Measurements from ENCODE around the gene IZUMO4.
"Not testable (repeated sequence)": the region's sequence is repeated elsewhere in the genome, so short reads cannot be mapped to it uniquely, and the experiment has no call there.

DNA sequence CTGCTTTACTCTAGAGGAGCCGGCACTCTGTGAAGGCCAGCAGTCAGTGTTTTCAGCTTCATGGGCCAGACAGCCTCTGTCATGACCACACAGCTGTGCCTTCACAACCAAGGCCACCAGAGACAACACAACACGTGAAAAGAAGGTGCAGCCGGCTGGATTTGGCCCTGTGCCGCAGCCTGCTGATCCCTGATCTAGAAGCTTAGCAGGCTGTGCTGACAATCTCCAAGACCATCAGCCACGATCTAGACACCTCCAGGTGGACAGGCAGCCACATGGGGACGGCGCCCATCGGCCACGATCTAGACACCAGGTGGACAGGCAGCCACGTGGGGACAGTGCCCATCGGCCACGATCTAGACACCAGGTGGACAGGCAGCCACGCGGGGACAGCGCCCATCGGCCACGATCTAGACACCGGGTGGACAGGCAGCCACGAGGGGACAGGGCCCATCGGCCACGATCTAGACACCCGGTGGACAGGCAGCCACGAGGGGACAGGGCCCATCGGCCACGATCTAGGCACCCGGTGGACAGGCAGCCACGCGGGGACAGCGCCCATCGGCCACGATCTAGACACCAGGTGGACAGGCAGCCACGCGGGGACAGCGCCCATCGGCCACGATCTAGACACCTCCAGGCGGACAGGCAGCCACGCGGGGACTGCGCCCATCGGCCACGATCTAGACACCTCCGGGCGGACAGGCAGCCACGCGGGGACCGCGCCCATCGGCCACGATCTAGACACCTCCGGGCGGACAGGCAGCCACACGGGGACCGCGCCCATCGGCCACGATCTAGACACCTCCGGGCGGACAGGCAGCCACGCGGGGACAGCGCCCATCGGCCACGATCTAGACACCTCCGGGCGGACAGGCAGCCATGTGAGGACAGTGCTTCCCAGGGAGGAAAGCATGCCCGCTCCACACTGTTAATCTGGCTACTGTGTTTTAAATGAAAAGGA is 34.6 kb downstream of the IZUMO4 start:
- TF ChIP-seq, protein P1, sequence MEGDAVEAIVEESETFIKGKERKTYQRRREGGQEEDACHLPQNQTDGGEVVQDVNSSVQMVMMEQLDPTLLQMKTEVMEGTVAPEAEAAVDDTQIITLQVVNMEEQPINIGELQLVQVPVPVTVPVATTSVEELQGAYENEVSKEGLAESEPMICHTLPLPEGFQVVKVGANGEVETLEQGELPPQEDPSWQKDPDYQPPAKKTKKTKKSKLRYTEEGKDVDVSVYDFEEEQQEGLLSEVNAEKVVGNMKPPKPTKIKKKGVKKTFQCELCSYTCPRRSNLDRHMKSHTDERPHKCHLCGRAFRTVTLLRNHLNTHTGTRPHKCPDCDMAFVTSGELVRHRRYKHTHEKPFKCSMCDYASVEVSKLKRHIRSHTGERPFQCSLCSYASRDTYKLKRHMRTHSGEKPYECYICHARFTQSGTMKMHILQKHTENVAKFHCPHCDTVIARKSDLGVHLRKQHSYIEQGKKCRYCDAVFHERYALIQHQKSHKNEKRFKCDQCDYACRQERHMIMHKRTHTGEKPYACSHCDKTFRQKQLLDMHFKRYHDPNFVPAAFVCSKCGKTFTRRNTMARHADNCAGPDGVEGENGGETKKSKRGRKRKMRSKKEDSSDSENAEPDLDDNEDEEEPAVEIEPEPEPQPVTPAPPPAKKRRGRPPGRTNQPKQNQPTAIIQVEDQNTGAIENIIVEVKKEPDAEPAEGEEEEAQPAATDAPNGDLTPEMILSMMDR (IDR thresholded peaks at IDR 0.05), result not testable (repeated sequence)
- not testable (repeated sequence) for TF ChIP-seq EP300 (IDR thresholded peaks at IDR 0.05)
